Endometrium (tissue), 2 donors: Measurements from ENCODE around the gene HSPH1.

Experiments
- FAIRE-seq: peaks from 2 replicates; lab custom pipeline; 2012; peaks lifted over from hg19 to GRCh38; lab: Jason Lieb, UNC
- donor health status: control.
- donor health status: control.

HSPH1 gene

GRCh38 chr13:31096654-31097302 lies 64.9 kb downstream of the HSPH1 start:
- FAIRE-seq, result no peak

DNA sequence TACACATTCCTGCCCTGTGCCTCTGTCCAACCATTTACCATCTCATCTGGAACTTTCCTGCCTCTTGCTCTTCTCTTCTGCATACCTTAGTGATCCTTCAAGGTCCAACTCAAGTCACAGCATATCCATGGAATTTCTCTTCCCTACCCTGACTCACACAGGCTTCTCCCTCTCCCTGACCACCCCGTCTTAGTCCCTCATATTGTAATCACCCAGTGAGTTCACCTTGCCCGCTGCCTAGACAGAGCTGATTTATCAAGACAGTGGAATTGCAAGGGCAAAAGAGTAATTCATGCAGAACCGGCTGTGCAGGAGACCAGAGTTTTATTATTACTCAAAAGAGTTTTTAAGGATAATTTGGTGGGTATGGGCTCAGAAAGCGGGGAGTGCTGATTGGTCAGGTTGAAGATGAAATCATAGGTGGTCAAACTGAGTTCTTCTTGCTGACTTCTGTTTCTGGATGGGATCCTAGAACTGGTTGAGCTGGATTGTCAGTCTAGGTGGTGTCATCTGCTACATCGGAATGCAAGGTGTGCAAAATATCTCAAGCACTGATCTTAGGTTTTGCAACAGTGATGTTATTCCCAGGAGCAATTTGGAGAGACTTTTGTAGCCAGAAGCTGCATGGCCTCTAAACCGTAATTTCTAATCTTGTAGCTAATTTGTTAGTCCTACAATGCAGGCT lies 67.2 kb downstream of the HSPH1 start:
- no peak for FAIRE-seq

GRCh38 chr13:31093145-31093885 lies 68.4 kb downstream of the HSPH1 start:
- FAIRE-seq, result no peak

- no peak for FAIRE-seq
These were observed 69.1 kb downstream of the HSPH1 start for GRCh38 chr13:31092646-31093045.

DNA sequence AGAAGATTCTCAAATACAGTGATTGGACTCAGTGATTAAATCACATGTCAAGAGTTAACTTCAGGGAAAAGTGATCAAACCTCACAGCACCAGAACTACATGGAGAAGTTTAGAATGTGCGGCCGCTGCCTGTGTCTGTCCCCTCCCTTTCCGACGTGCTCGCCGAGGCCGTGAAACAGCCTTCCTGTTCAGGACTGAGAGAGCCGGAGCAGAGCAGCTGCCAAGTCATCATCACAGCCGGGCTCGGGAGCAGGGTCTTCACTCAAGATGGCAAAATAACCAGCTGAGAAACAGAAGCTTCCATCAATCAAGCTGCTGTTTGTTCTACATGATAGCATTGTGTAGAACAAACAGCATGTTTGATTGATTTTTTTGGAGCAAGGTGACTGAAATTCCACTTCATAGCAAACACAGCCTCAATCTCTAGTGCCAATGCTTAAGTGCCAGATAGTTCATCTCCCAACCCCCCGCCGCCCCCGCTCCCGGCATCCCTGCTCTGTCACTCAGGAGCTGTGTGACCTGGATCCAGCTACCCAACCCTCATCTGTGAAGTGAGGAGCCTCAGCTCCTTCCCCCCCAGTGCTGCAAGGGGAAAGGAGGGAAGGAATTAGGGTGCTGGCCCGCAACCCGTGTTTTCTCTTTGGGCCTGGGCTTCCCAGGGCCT lies 70.6 kb downstream of the HSPH1 start:
- FAIRE-seq, result no peak

GRCh38 chr13:31090096-31090495 lies 71.6 kb downstream of the HSPH1 start:
- FAIRE-seq, result no peak

GRCh38 chr13:31089649-31090048 lies 72.1 kb downstream of the HSPH1 start:
- no peak for FAIRE-seq

- FAIRE-seq, result no peak
These were observed 72.8 kb downstream of the HSPH1 start for GRCh38 chr13:31088826-31089420.
